Activated T-cell treated with anti-CD3 and anti-CD28 coated beads, Interleukin-2, amount 50 U/mL, for 48 hours (primary cell): Measurements from ENCODE around the gene CCNB3.
A peak's percentile ranks its signal among the peaks of the same experiment; 100 is the strongest.
"Not testable (repeated sequence)": the region's sequence is repeated elsewhere in the genome, so short reads cannot be mapped to it uniquely, and the experiment has no call there.

Experiments
- DNase-seq, 2 experiments: peaks; one replicate each; pipeline ENCODE4 v3.0.0-alpha.2; 2020

CCNB3 gene

DNA sequence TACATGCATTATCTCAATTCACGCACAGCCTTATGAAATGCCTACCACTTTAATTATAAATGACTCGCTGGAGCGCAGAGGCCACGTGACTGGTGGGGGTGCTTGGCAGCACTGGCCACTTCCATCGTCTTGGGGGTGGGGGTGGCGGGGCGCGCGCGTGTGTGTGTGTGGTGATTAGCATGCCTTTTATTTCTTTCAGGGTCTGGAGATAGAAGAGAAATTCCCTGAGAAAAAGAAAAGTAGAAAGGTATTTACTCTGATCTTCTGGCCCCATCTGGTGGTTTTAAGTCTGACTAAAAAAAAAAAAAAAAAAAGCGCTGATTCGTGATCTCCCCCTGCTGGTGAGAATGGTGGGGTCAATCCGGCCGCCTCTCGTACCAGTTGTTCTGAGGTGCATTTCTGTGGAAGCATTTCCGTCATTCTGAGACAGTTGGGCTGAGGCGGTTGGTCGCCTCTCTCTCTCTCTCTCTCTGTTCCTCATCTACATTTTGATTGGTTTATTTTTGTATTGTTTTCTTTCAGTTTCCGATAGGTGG is at the start of gene CCNB3:
TSS of gene CCNB3 (plus strand) at position 402 of the 536 bp plus-strand sequence. CDS start 80,399 bp downstream, outside the sequence.
- peak; percentile 73 to 75 for DNase-seq

GRCh38 chrX:50157545-50158135 is 46.9 kb upstream of the CCNB3 start:
- no peak for DNase-seq

GRCh38 chrX:50158593-50158992 is 46.0 kb upstream of the CCNB3 start:
- no peak for DNase-seq

DNA sequence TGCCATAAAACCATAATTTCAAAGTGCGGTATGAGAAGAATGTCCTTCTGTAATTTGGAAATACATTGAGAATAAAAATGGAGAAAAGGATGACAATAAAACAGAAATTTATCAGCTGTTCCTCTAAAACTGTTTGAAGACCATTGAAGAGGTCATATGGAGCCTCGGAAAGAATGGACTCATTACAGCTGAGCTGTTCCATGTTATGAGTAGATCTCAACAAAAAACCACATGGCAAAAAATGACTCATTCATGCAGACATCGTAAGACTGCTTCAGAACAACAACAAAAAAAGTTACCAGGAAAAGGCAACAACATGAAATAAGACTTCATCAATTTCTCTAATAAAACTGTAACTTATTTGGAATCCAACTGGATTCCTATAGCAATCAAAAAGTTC is 43.4 kb upstream of the CCNB3 start:
- DNase-seq: no peak

DNA sequence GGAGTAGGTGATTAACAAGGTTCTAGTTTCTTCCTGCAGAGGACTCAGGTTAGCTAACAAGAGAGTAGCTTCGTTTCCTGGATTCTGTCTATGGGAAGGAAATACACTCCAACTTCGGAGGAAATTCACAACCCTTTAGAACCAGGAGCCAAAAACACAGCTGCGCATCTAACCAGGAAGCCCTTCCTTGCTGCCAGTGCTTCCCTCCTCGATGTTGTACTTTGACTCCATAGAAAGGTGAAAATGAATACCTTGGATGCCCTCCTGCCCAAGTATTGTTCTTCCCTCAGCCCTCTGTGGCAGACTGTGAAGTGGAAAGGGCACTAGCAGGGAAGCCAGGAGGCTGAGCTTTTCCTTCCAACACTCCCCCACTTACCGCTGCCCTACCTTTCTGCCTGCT is 38.8 kb upstream of the CCNB3 start:
- DNase-seq: no peak

- DNase-seq: no peak
Observed at GRCh38 chrX:50167366-50167765, 37.2 kb upstream of the CCNB3 start.

- DNase-seq: peak in 1 of 2 experiments; percentile 21
Observed at GRCh38 chrX:50168241-50168687, 36.3 kb upstream of the CCNB3 start.

- no peak for DNase-seq
Observed at GRCh38 chrX:50169717-50170116, 34.8 kb upstream of the CCNB3 start.

- no peak for DNase-seq
Observed at GRCh38 chrX:50180073-50180940, 24.3 kb upstream of the CCNB3 start.

DNA sequence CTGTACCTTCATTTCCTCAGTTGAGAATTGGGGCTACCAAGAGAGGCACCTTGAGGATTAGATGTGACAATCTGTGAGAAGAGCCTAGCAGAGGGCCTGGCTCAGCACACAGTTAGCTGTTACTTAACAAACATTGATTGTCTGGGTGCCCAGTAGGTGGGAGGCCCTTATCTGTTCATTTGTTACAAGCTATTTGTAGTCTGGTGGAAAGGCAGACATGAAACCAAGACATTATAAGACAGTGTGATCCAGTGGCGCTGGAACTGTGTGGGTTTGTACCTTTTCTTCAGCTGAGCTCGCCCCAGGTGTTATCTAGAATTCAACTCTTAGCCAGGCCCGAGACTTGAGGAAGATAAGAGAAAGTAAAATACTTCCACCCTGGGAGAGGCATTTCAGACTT is 20.7 kb upstream of the CCNB3 start:
- DNase-seq: no peak

GRCh38 chrX:50188859-50189600 is 15.5 kb upstream of the CCNB3 start:
- DNase-seq: no peak

GRCh38 chrX:50198348-50198747 is 6.2 kb upstream of the CCNB3 start:
- no peak for DNase-seq

DNA sequence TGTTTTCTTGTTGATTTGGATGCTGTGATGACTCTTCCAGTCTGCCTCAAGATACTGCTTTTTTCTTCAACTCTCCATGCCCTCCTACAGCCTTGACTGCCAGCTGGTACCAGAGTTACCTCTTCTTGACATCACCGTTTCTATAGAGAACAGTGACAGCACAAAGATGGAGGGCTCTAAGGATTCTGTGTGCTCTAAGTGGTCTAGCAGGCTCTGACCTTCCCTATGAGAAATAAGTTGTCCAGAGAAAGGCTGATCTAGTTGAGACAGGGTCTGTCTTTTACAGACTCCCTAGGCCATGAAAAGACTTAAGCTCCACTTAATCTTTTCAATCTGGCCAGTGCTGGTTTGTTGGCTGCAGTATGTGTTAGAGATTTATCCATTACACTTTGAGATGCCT is 3.7 kb upstream of the CCNB3 start, which contains the start of gene AKAP4:
TSS of gene AKAP4 (minus strand) at position 101 of the 400 bp plus-strand sequence. CDS start 118 bp downstream, outside the sequence.
- DNase-seq: no peak

DNA sequence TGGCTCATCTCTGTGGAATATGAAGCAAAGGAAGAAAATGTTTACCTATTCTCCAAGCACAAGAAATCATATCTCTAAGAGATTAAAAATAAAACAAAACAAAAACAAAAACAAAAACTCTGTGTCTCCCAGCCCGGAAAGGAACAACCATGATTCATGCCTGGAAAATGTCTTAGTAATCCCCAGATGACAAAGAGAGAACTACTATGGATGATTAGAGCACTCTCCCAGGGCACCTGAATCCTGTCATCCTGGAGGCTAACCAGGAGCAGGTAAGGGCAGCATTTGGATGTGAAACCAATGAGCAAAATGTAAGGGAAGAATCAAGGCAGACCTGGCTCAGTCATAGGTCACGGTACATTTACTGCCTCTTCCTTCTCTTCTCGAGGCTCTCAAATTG is 2.0 kb upstream of the CCNB3 start:
- no peak for DNase-seq

DNA sequence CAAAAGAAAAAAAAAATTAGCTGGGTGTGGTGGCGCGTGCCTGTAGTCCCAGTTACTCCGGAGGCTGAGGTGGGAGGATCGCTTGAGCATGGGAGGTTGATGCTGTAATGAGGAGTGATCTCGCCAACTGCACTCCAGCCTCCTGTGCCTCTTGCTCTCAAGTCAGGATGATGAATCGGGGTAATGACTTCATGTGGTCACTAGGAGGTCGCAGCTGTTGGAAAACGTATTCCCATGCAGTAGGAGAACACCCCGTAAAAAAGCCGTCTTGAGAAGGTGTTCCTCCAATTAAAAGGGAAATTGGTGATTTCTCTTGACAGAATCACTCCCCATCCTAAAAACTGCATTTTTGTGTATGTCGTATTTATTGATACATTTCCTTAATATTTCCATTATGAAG is 2.2 kb downstream of the CCNB3 start:
- DNase-seq: no peak

GRCh38 chrX:50211510-50211909 is 6.9 kb downstream of the CCNB3 start:
- no peak for DNase-seq

- DNase-seq: no peak
Observed at GRCh38 chrX:50281253-50281652, 76.7 kb downstream of the CCNB3 start.

- DNase-seq: no peak
Observed at GRCh38 chrX:50327235-50327634, 122.7 kb downstream of the CCNB3 start.

- DNase-seq: not testable (repeated sequence)
Observed at GRCh38 chrX:50332668-50333067, 128.1 kb downstream of the CCNB3 start.

- no peak for DNase-seq
Observed at GRCh38 chrX:50333308-50333707, 128.7 kb downstream of the CCNB3 start.

GRCh38 chrX:50343917-50344316 is 139.4 kb downstream of the CCNB3 start:
- no peak for DNase-seq

GRCh38 chrX:50372966-50373365 is 168.4 kb downstream of the CCNB3 start:
- DNase-seq: no peak
